Calu3 (cell line): ENCODE data around the gene IQCK. TPM values are rescaled to one million over a fixed set of nuclear protein-coding genes. Genes with fewer than 3 reads are reported as not detected.
A peak's percentile ranks its signal among the peaks of the same experiment; 100 is the strongest.

Experiments
- BruUV-seq: library from RNA; stranded (reverse); fragments of 400-500 nt; replicated peaks from 2 replicates; lab custom pipeline; 2021; lab: Mats Ljungman, UMichigan
- CTCF ChIA-PET: fragments of 300-600 bp; sonication (Branson Sonifier 250); formaldehyde crosslinking; loops from one replicate; lab custom pipeline; 2022; ENCODE audit warnings: antibody characterized with exemption; lab: Charles Lee
- DNase-seq: peaks from one replicate; pipeline ENCODE4 v3.0.0; 2022
- H3K27ac Mint-ChIP-seq: one replicate; pipeline ENCODE4 v1.8.0; 2022; ENCODE audit warnings: mixed read lengths; ENCODE audit not compliant: unreplicated experiment
- H3K27me3 Mint-ChIP-seq: one replicate; pipeline ENCODE4 v1.8.0; 2022; ENCODE audit warnings: mixed read lengths; ENCODE audit not compliant: unreplicated experiment
- H3K36me3 Mint-ChIP-seq: one replicate; pipeline ENCODE4 v1.8.0; 2022; ENCODE audit warnings: mild to moderate bottlenecking, moderate library complexity, mixed read lengths; ENCODE audit not compliant: insufficient read depth, unreplicated experiment
- H3K4me1 Mint-ChIP-seq: one replicate; pipeline ENCODE4 v1.8.0; 2022; ENCODE audit warnings: mild to moderate bottlenecking, low read depth, mixed read lengths; ENCODE audit not compliant: unreplicated experiment
- H3K4me3 Mint-ChIP-seq: one replicate; pipeline ENCODE4 v1.8.0; 2022; ENCODE audit warnings: mild to moderate bottlenecking, low read depth, moderate library complexity, mixed read lengths; ENCODE audit not compliant: unreplicated experiment
- H3K9me3 Mint-ChIP-seq: one replicate; pipeline ENCODE4 v1.8.0; 2022; ENCODE audit warnings: low read depth, mixed read lengths; ENCODE audit not compliant: unreplicated experiment
- CTCF ChIP-seq: fragments of 200-600 bp; IDR thresholded peaks from one replicate; pipeline ENCODE4 v1.8.0; 2022; ENCODE audit warnings: antibody characterized with exemption; ENCODE audit not compliant: unreplicated experiment
- intact Hi-C: fragments of 100-400 bp; cut with micrococcal nuclease; formaldehyde crosslinking; loops from one replicate; pipeline ENCODE4 v1.10.0; 2022; ENCODE audit not compliant: unreplicated experiment
- total RNA-seq: library from RNA; stranded (reverse); gene quantifications from 2 replicates; pipeline ENCODE4 v1.2.3, GENCODE V29; 2022

The IQCK gene
- total RNA-seq, 1 experiment from 2014 or later: 42.5 TPM

GRCh38 chr16:19710191-19710908 is 7.7 kb upstream of the IQCK start:
- intact Hi-C loops: no loop called here
- no peaks in the 10 kb centered on the region for H3K9me3 Mint-ChIP-seq
- H3K4me1 Mint-ChIP-seq: peaks cover 36% of the 10 kb centered on the region
- BruUV-seq: no TSS peak
- H3K27me3 Mint-ChIP-seq: no peaks in the 10 kb centered on the region
- H3K36me3 Mint-ChIP-seq: peaks cover 86% of the 10 kb centered on the region
- peak overlapping the region; percentile 7 for H3K27ac Mint-ChIP-seq
- no peak overlapping the region for H3K4me3 Mint-ChIP-seq
- DNase-seq: no peak
- CTCF ChIA-PET: interaction anchor here (0.5 kb wide), 1 partner anchor 17 kb away, joined by 3 read pairs; no protein-coding TSS in a partner anchor
- TF ChIP-seq CTCF: no peak

- H3K36me3 Mint-ChIP-seq: peaks cover 86% of the 10 kb centered on the region
- H3K9me3 Mint-ChIP-seq: no peaks in the 10 kb centered on the region
- peaks cover 43% of the 10 kb centered on the region for H3K4me1 Mint-ChIP-seq
- CTCF ChIA-PET: no interaction called here
- no peaks in the 10 kb centered on the region for H3K27me3 Mint-ChIP-seq
- no peak for TF ChIP-seq CTCF
- BruUV-seq: no TSS peak
- DNase-seq: no peak
- no peak overlapping the region for H3K27ac Mint-ChIP-seq
- no peak overlapping the region for H3K4me3 Mint-ChIP-seq
- intact Hi-C loops: no loop called here
Observed at GRCh38 chr16:19710991-19711545, 7.0 kb upstream of the IQCK start.

GRCh38 chr16:19711643-19712042 is 6.4 kb upstream of the IQCK start:
- no peak for TF ChIP-seq CTCF
- no TSS peak for BruUV-seq
- Mint-ChIP-seq H3K36me3 (peaks cover 86% of the 10 kb centered on the region), H3K27ac (peak overlapping the region; percentile 62), H3K4me3 (no peak overlapping the region), H3K9me3 (no peaks in the 10 kb centered on the region), H3K4me1 (peaks cover 49% of the 10 kb centered on the region), H3K27me3 (no peaks in the 10 kb centered on the region)
- intact Hi-C loops: no loop called here
- CTCF ChIA-PET: no interaction called here
- DNase-seq: no peak

GRCh38 chr16:19712418-19713058 is 5.5 kb upstream of the IQCK start:
- no peak overlapping the region for H3K4me3 Mint-ChIP-seq
- H3K36me3 Mint-ChIP-seq: peaks cover 86% of the 10 kb centered on the region
- peaks cover 50% of the 10 kb centered on the region for H3K4me1 Mint-ChIP-seq
- CTCF ChIA-PET: no interaction called here
- H3K27ac Mint-ChIP-seq: no peak overlapping the region
- DNase-seq: no peak
- no peaks in the 10 kb centered on the region for H3K27me3 Mint-ChIP-seq
- TF ChIP-seq CTCF: no peak
- BruUV-seq: no TSS peak
- H3K9me3 Mint-ChIP-seq: no peaks in the 10 kb centered on the region
- intact Hi-C loops: no loop called here
